HG02678 (cell line): ENCODE measurements around the gene OR13C5.
"Not testable (repeated sequence)": the region's sequence is repeated elsewhere in the genome, so short reads cannot be mapped to it uniquely, and the experiment has no call there.

ENCODE experiments used
- ATAC-seq: cut with Tn5 transposase; IDR thresholded peaks from one replicate; pipeline ENCODE4 v1.9.1; 2021; ENCODE audit warnings: mild to moderate bottlenecking, moderate library complexity; ENCODE audit not compliant: unreplicated experiment

Gene OR13C5, protein sequence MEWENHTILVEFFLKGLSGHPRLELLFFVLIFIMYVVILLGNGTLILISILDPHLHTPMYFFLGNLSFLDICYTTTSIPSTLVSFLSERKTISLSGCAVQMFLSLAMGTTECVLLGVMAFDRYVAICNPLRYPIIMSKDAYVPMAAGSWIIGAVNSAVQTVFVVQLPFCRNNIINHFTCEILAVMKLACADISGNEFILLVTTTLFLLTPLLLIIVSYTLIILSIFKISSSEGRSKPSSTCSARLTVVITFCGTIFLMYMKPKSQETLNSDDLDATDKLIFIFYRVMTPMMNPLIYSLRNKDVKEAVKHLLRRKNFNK

GRCh38 chr9:104599313-104599712 is at the start of gene OR13C5:
Gene OR13C5 (minus strand): TSS chr9:104599413. CDS start chr9:104599413, 0 bp downstream.
- not testable (repeated sequence) for ATAC-seq

DNA sequence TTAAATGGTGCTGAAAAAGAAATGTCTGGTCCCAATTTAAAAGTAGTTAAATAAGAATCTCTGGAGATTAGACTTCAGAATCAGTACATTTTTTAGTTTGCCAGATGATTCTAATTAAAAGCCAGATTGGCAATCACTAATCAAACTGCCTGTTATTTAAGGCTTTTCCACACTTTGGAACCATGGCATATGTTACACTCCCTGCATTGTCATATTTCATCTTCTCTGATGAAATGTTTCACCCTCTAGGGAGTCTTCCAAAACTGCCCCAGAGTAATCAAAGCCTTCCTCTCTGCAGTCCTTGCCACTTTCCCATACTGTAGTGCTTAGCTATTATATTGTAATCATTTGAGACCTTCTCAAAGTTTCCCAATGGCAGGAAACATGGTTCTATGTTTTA is 36.2 kb upstream of the OR13C5 start:
- no peak for ATAC-seq

GRCh38 chr9:104633976-104634520 is 34.8 kb upstream of the OR13C5 start:
- ATAC-seq, result no peak

DNA sequence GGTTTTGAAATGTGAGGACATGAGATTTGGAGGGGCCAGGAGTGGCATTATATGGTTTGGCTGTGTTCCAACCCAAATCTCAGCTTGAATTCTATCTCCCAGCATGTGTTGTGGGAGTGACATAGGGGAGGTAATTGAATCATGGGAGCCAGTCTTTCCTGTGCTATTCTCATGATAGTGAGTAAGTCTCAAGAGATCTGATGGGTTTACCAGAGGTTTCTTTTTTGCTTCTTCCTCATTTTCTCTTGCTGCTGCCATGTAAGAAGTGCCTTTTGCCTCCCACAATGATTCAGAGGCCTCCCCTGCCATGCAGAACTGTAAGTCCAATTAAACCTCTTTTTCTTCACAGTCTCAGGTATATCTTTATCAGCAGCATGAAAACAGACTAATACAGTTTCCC is 26.8 kb upstream of the OR13C5 start:
- not testable (repeated sequence) for ATAC-seq

DNA sequence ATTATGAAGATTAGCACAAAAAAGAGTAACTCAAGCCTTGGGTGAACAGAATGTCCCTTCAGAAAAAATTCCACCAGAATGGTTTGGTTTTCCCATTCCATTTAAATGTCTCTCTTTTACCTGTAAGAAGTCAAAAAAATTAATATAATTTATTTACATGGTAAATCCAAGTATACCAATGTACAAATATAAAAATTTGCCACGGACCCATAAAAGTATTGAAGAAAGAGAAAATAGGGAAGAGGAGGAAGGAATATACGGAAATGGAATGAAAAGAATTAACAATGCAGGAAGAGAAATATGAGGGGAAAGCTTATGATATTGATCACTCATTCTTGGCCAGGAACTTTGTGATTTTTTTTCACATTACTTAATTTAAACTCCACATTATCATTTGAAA is 18.9 kb upstream of the OR13C5 start, which contains the start of gene OR13C9:
Gene OR13C9 (minus strand): TSS at position 101 of the 400 bp plus-strand sequence. CDS start 0 bp downstream, at position 101.
- no peak for ATAC-seq

- ATAC-seq, result no peak
Measured at GRCh38 chr9:104617418-104617817, 18.2 kb upstream of the OR13C5 start.

GRCh38 chr9:104611213-104611612 is 12.0 kb upstream of the OR13C5 start:
- ATAC-seq, result no peak

DNA sequence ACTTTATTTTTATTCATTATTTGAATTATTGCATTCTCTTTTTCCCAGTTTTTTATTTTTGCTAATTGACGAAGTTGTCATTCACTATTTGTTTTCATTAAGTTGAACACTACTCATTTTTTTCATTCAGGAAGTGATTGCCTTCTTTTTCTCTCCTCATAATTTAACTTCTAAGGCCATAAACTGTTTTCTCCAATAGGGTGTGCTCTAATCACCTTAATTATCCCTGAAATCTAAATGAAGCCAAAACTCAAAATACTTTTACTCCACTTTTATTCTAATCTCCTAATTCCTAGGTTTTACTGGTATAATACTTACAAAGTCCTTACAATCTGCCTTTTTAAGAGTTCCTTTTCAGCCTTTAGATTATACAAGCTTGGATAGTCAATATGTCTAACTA is 9.1 kb upstream of the OR13C5 start:
- ATAC-seq, result no peak

GRCh38 chr9:104606152-104606551 is 6.9 kb upstream of the OR13C5 start:
- no peak for ATAC-seq

DNA sequence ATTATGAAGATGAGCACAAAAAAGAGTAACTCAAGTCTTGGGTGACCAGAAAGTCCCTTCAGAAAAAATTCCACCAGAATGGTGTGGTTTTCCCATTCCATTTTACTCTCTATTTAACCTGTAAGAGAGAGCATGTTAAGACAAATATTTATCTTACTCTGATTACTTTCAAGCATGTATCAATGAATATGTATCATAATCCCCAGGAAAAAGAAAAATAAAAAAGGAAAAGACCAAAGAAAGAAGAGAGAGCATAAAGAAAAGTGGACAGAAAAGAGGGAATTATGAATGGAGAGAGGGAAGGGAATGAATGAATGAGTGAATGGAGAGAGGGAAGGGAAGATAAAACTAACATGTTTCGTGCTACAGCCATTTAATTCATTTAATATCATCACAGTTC is 6.3 kb upstream of the OR13C5 start, which contains the start of gene OR13C2:
Gene OR13C2 (minus strand): TSS at position 101 of the 400 bp plus-strand sequence. CDS start 0 bp downstream, at position 101.
- ATAC-seq, result not testable (repeated sequence)

DNA sequence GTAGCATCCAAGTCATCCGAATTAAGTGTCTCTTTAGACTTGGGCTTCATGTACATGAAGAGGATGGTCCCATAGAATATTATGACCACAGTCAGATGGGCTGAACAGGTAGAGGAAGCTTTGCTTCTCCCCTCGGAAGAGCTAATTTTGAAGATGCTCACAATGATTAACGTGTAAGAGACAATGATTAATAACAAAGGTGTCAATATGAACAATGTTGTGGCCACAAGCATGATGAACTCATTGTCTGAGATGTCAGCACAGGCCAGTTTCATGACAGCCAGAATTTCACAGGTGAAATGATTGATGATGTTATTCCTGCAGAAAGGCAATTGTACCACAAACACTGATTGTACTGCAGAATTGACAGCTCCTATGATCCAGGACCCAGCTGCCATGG is 5.6 kb upstream of the OR13C5 start:
- ATAC-seq, result no peak

- not testable (repeated sequence) for ATAC-seq
Measured at GRCh38 chr9:104598749-104599148, 464 bp downstream of the OR13C5 start.

DNA sequence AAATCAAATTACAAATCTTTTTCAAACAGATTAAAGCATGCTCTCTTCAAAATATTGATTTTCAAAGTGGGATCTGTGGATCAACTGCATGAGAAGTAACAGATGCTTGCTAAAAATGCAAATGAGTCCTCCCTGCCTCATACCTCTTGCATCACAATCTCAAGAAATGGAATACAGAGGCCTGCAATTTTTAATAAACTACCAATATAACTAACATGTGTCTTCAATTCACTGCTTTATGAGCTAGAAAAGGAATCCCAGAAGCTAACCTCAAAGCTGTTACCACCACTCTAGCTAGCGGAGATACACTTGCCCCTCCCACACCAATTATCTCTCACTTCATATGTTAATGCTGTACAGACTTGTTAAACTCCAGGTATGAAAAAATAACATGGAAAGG is 9.6 kb downstream of the OR13C5 start:
- no peak for ATAC-seq

DNA sequence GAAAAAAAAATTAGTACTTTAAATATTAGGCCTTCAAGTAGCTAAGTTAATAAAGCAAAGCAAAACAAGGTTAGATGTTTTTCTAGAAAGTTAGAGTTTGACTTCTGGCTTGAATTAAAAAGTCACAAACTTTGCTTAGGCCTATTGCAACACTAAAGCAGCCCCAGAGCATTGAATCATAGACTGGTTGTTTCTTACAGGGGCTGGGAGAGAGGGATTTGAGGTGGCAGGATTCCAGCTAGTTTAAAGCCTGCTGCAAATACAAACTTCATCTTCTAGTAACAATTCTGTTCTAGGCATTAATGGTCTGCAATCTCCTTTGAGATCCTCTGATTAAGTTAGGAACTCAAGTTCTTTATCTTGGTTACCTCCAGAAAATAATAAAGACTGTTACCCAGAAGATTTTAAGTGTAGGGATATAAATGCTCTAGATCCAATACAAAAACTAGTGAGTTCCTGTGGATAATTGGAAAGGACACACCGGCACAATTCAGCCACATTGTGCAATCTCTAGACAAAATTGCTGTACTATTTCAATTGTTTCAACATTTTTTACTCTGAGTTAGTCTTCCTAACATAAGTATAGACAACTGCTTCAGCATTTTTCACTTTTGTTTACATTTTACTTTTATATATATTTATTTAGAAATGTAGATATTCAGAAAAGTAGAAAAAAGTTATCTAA is 12.6 kb downstream of the OR13C5 start:
- no peak for ATAC-seq

- no peak for ATAC-seq
Measured at GRCh38 chr9:104580562-104580961, 18.7 kb downstream of the OR13C5 start.

GRCh38 chr9:104577263-104577662 is 21.9 kb downstream of the OR13C5 start:
- ATAC-seq, result no peak

- no peak for ATAC-seq
Measured at GRCh38 chr9:104575456-104575855, 23.8 kb downstream of the OR13C5 start.

DNA sequence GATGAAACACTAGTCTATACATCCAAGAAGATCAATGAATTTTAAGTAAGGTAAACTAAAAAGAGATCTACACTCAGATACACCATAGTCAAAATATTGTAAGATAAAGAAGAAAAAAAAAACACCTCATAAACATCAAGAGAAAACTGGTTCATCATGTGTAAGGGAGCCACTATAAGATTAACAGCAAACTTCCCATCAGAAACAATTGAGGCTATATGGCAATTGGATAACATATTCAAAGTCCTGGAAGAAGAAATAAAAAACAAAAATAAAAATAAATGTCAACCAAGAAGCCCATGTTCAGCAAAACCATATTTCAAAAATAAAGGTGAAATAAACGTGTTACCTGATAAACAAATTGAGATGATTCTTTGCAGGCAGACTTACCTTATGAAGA is 26.6 kb downstream of the OR13C5 start:
- ATAC-seq, result no peak

GRCh38 chr9:104568868-104569267 is 30.3 kb downstream of the OR13C5 start, which contains the start of gene OR13C8:
Gene OR13C8 (plus strand): TSS chr9:104569168. CDS start chr9:104569168, 0 bp downstream.
- ATAC-seq, result no peak

DNA sequence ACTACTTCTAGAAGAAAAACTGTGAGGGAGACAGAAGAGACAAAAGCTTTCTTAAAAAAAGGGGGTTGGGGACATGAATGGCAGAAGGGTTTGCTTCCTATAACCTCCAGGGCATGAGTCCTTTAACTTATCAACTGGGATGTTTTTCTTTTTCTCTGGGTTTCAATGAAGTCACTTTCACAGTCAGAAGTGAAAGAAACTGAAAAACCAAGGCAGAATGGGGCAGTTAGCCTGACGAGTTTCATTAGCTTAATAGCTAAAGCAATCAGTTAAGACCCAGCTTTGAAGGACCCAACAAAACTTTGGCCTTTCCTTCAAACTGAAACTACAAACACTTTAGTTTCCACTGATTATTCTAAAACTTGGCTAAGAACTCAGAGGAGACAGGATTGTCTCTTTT is 34.9 kb downstream of the OR13C5 start:
- ATAC-seq, result no peak

DNA sequence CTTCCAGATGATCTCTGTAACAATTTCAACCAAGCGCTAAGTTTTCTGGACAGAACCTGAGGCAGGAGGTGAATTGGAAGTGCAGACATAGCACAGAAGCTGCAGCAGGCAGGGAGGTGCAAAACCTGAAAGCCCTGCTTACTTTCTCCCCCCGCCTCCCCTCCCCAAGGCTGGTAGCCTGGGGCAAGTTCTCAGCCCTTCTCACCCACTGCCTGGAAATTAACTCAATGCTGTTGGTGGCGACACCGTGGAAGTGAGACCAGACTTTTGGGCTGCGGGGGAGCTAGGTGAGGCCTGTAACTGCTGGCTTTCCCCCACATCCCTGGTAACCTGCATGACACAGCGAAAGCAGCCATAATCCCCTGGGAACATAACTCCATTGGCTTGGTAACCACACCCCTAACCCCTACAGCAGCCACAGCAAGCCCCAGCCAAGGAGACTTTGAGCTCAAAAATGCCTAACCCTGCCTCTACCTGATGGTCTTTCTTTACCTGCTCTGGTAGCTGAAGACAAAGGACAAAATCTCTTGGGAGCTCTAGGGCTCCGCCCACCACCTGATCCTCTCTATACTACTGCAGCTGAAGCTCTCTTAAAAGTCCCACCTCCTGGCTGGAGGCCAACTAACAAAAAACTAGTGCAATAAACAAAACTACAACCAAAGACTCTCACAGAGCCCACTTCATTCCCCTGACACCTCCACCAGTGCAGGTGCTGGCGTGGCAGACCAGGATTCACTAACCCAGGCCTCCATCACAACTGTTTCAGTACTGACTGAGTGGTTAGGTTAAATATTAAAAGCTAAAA is 42.2 kb downstream of the OR13C5 start:
- ATAC-seq, result no peak
